Transverse colon (tissue), 4 donors: ENCODE measurements around the gene ADAMTS6. TPM values are rescaled to one million over a fixed set of nuclear protein-coding genes. Genes with fewer than 3 reads are reported as not detected.

ENCODE experiments used
- DNase-seq: peaks from one replicate; pipeline ENCODE4 v3.0.0-alpha.2; 2019
- H3K27ac ChIP-seq, 4 donors: fragments of 200-600 bp; sonication (generic); 2 replicates each; pipeline ENCODE4 v1.5.1; 2016 to 2018; ENCODE audit warnings: inconsistent platforms in 4 of 4
- H3K27me3 ChIP-seq: fragments of 200-600 bp; sonication (generic); 2 replicates; pipeline ENCODE4 v1.5.1; 2017; ENCODE audit warnings: inconsistent platforms
- H3K36me3 ChIP-seq, 4 donors: fragments of 200-600 bp; sonication (generic); 2 replicates each; pipeline ENCODE4 v1.5.1; 2017 to 2019; ENCODE audit warnings: inconsistent platforms in 4 of 4
- H3K4me1 ChIP-seq, 4 donors: fragments of 200-600 bp; sonication (generic); 2 replicates each; pipeline ENCODE4 v1.5.1; 2017 to 2020; ENCODE audit warnings: inconsistent platforms in 4 of 4
- H3K4me3 ChIP-seq, 4 donors: fragments of 200-600 bp; sonication (generic); 1 replicate in 1 of 4; 2 replicates in 3 of 4; pipeline versions ENCODE4 v1.5.1 to v1.6.1; 2017 to 2019; ENCODE audit warnings: inconsistent platforms in 4 of 4
- H3K9me3 ChIP-seq, 2 donors: fragments of 200-600 bp; sonication (generic); 2 replicates each; pipeline ENCODE4 v1.5.1; 2017 to 2019; ENCODE audit warnings: inconsistent platforms in 2 of 2
- EP300 ChIP-seq: sonication (generic); formaldehyde crosslinking; IDR thresholded peaks from one replicate; pipeline ENCODE4 v1.6.1; 2017; ENCODE audit warnings: antibody characterized with exemption, low read depth
- POLR2A ChIP-seq: fragments of 450-650 bp; IDR thresholded peaks from one replicate; pipeline ENCODE4 v1.6.1; 2016; ENCODE audit warnings: antibody characterized with exemption, mild to moderate bottlenecking, moderate library complexity
- POLR2AphosphoS5 ChIP-seq, 3 donors: sonication (generic); formaldehyde crosslinking; IDR thresholded peaks; one replicate each; pipeline ENCODE4 v1.6.1; 2016; ENCODE audit warnings: antibody characterized with exemption in 3 of 3
- WGBS, 2 donors: methylation state at CpG; one replicate each; pipeline ENCODE4 v1.1.5; 2018; ENCODE audit warnings: low coverage in 1 of 2; 5-methylcytosine and 5-hydroxymethylcytosine counted together
- in situ Hi-C, 4 donors: fragments of 200-750 bp; cut with MboI; loops; one replicate each; pipeline versions ENCODE4 v1.15.0 to v1.15.1; 2017; ENCODE audit warnings: low sequenced_read_pairs in 3 of 4, low pct_ligation_motif_present in 1 of 4, low pct_unique_long_range_greater_than_20kb in 1 of 4
- intact Hi-C: fragments of 100-400 bp; cut with DNase I; formaldehyde crosslinking; loops from one replicate; pipeline ENCODE4 v1.15.1; 2023; ENCODE audit warnings: low total_unique reads
- total RNA-seq, 4 donors: library from RNA; depleted of rRNA; stranded (reverse); fragments of >200 nt; gene quantifications; one replicate each; pipeline ENCODE4 v1.1.0, GENCODE V29; 2016
- TF ChIP-seq, protein P1 (sequence below), 5 experiments: fragments of 200-600 bp in 3 of 5; fragments of 450-650 bp in 2 of 5; sonication (generic) in 3 of 5; IDR thresholded peaks; 1 replicate in 2 of 5; 2 replicates in 3 of 5; pipeline ENCODE4 v1.5.1; 2016 to 2017; ENCODE audit warnings: antibody characterized with exemption in 5 of 5, inconsistent platforms in 3 of 5, mild to moderate bottlenecking in 2 of 5, moderate library complexity in 1 of 5

The ADAMTS6 gene
- total RNA-seq, 4 donors from 2014 or later, result 0.96 to 2.2 (median 1.1) TPM; not detected in 1

- Histone ChIP-seq H3K36me3 (no peaks in the 10 kb centered on the region), H3K27ac (no peak overlapping the region), H3K27me3 (no peaks in the 10 kb centered on the region), H3K9me3 (no peaks in the 10 kb centered on the region), H3K4me3 (no peak overlapping the region), H3K4me1 (no peaks in the 10 kb centered on the region)
- TF ChIP-seq, protein P1, sequence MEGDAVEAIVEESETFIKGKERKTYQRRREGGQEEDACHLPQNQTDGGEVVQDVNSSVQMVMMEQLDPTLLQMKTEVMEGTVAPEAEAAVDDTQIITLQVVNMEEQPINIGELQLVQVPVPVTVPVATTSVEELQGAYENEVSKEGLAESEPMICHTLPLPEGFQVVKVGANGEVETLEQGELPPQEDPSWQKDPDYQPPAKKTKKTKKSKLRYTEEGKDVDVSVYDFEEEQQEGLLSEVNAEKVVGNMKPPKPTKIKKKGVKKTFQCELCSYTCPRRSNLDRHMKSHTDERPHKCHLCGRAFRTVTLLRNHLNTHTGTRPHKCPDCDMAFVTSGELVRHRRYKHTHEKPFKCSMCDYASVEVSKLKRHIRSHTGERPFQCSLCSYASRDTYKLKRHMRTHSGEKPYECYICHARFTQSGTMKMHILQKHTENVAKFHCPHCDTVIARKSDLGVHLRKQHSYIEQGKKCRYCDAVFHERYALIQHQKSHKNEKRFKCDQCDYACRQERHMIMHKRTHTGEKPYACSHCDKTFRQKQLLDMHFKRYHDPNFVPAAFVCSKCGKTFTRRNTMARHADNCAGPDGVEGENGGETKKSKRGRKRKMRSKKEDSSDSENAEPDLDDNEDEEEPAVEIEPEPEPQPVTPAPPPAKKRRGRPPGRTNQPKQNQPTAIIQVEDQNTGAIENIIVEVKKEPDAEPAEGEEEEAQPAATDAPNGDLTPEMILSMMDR (IDR thresholded peaks at IDR 0.05), result no peak
- no peak for TF ChIP-seq POLR2A
- no peak for TF ChIP-seq EP300
- no peak for TF ChIP-seq POLR2AphosphoS5 (IDR thresholded peaks at IDR 0.05)
- no peak for DNase-seq
- in situ Hi-C loops (no loop called here), intact Hi-C loops (no loop called here)
- WGBS, 2 donors, result 56 to 90% methylated on average over 1 of the region's 1 CpG
Observed at GRCh38 chr5:65423623-65424022, 58.1 kb downstream of the ADAMTS6 start.

- DNase-seq, result no peak
- intact Hi-C loops (no loop called here), in situ Hi-C loops (no loop called here)
- no peaks in the 10 kb centered on the region for H3K36me3 ChIP-seq
- H3K4me3 ChIP-seq, result no peak overlapping the region
- no peak overlapping the region for H3K27ac ChIP-seq
- WGBS, 2 donors, result 95 to 96% methylated on average over 2 of the region's 2 CpGs
- TF ChIP-seq, protein P1 (IDR thresholded peaks at IDR 0.05), result no peak
- TF ChIP-seq POLR2AphosphoS5 (IDR thresholded peaks at IDR 0.05) (no peak), POLR2A (no peak), EP300 (no peak)
- no peaks in the 10 kb centered on the region for H3K4me1 ChIP-seq
- peaks cover 0 to 5% of the 10 kb centered on the region in 2 donors for H3K9me3 ChIP-seq
- H3K27me3 ChIP-seq, result no peaks in the 10 kb centered on the region
Observed at GRCh38 chr5:65418661-65419060, 63.1 kb downstream of the ADAMTS6 start.

GRCh38 chr5:65413822-65414221 is 67.9 kb downstream of the ADAMTS6 start:
- TF ChIP-seq POLR2AphosphoS5 (IDR thresholded peaks at IDR 0.05), result no peak
- TF ChIP-seq, protein P1 (IDR thresholded peaks at IDR 0.05), result no peak
- no peak for TF ChIP-seq POLR2A
- no peak for TF ChIP-seq EP300
- no peak overlapping the region for H3K27ac ChIP-seq
- no peaks in the 10 kb centered on the region for H3K27me3 ChIP-seq
- WGBS, 2 donors, result 46 to 53% methylated on average over 2 of the region's 2 CpGs
- no peak for DNase-seq
- in situ Hi-C loops (no loop called here), intact Hi-C loops (no loop called here)
- H3K4me3 ChIP-seq, result no peak overlapping the region
- no peaks in the 10 kb centered on the region for H3K4me1 ChIP-seq
- H3K9me3 ChIP-seq, result peaks cover 0 to 5% of the 10 kb centered on the region in 2 donors
- H3K36me3 ChIP-seq, result no peaks in the 10 kb centered on the region

GRCh38 chr5:65412842-65413241 is 68.9 kb downstream of the ADAMTS6 start:
- in situ Hi-C loops, result no loop called here
- Histone ChIP-seq H3K9me3 (peaks cover 0 to under 1% of the 10 kb centered on the region in 2 donors), H3K36me3 (no peaks in the 10 kb centered on the region), H3K4me1 (no peaks in the 10 kb centered on the region), H3K27ac (no peak overlapping the region), H3K27me3 (no peaks in the 10 kb centered on the region), H3K4me3 (no peak overlapping the region)
- intact Hi-C loops, result no loop called here
- no peak for DNase-seq
- 73 to 89% methylated on average over 1 to 2 of the region's 2 CpGs for WGBS, 2 donors
- TF ChIP-seq POLR2A, result no peak
- TF ChIP-seq, protein P1 (IDR thresholded peaks at IDR 0.05), result no peak
- no peak for TF ChIP-seq POLR2AphosphoS5 (IDR thresholded peaks at IDR 0.05)
- TF ChIP-seq EP300, result no peak
